NCI-H510A (cell line): ENCODE data around the gene UBR4.
"Not testable (repeated sequence)": the region's sequence is repeated elsewhere in the genome, so short reads cannot be mapped to it uniquely, and the experiment has no call there.

ENCODE experiments used
- DNase-seq: peaks from one replicate; lab custom pipeline; 2025; lab: John Stamatoyannopoulos, UW

The UBR4 gene

DNA sequence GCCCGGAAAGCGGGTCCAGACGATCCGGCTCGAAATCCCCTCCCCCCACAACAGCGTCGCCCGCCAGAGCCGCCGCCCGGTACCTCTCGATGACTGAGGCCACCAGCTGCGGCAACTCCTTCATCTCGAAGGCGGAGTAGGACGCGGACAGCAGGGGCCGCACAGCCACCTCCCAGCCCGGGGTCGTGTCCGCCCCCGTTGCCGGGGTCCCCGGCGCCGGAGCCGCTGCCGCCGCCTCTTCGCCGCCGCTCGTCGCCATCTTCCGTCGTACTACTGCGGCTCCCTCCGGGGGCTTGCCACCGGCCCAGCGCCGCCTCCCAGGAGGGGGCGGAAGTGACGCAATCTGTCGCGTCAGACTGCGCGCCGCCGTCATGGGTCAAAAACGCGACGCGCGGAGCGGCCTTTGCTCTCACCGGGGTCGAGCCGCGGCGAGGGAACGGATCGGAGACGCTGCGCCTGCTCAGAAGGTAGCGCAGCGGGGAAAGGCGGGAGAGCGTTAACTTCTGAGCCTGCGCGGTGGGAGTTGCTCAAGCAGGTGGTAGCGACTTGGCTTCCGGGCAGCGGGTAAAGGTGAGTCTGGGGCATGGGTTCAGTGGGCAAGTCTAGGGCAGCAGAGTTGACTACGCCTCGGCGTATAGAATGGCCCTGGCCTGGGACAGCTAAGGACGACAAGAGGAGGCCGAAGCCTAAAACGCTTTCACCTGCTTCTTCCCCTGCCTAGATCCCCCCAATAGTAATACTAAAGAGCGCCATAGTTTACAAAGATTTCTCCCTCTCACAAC, at the start of gene UBR4:
Gene UBR4, minus strand, starts transcription at position 277 of the 782 bp plus-strand sequence. Its CDS starts 18 bp downstream, at position 259.
- peak; percentile 96 for DNase-seq

- DNase-seq = no peak
Observed at GRCh38 chr1:19258353-19258752, 48.3 kb upstream of the UBR4 start.

- DNase-seq = no peak
Observed at GRCh38 chr1:19257178-19257914, 47.3 kb upstream of the UBR4 start.

DNA sequence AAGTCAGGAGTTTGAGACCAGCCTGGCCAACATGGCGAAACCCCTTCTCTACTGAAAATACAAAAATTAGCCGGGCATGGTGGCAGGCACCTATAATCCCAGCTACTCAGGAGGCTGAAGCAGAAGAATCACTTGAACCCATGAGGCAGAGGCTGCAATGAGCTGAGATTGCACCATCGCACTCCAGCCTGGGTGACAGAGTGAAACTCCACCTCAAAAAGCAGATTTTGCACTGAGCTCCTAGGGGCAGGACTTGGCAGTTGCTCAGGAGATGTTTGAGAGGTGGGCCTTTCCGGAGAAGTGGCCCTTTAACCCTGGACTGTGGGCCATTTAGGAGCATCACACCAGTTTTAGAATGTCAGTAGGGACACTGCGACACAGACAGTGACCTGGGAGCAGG, 46.2 kb upstream of the UBR4 start:
- not testable (repeated sequence) for DNase-seq

DNA sequence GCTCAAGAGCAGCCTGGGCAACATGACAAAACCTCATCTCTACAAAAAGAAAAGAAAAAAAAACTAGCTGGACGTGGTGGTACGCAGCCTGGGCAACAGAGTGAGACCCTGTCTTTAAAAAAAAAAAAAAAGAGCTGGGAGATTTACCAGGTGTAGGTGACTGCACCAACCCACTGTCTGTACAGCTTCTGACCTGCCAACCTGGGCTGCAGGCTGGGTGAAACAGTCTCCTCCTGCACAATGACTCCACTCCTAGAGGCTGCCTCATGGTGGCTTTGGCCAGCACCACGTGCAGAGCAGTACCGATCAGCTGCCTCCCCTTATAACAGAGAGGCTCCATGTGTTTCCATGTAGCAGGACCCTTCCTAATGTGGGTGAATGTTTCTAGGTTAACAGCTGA, 45.2 kb upstream of the UBR4 start:
- DNase-seq = no peak

GRCh38 chr1:19254416-19254815, 44.4 kb upstream of the UBR4 start:
- DNase-seq = no peak

DNA sequence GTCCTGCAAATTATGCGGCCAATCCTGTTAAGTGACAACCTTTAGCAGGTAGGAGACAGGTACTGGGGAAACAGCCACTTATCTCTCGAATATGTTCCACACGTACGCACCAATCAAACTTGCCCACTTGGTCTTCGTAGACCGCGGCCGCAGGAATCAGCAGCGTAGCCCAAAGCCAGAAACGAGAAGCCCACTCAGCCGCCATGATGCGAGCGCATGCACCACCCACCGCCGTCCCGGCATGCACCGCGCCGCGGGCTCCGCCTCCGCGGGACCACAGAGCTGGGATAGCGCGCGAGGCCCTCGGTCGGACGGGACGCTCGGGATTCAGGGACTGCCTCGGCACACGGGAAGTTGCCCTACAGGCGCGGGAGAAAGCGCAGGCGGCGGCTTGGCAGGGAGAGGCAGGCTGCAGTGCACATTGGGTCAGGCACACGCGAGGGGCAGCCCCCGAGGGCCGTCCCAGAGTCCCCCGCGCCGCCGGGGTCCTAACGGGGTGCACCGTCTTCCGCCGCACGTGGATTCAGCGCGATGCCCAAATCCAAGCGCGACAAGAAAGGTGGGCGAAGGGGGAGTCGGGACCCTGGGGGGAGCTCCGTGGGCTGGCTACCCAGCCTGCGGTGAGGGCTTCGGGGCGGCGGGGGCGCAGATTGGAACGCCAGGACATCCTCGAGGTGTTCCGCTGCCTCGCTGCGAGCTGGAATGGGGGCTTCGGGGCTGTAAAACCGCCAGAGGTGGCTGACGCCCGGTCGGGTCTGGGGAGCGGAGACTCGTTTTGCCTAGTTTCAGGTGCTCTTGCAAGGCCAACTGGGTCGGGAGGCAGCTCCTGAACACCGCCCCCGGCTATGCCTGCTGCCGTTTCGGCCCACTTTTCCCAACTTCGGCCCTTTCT, 41.5 kb upstream of the UBR4 start, which contains the start of the genes EMC1 and MRTO4:
Gene EMC1, minus strand, starts transcription at position 220 of the 892 bp plus-strand sequence. Its CDS starts 15 bp downstream, at position 205.
Gene MRTO4, plus strand, starts transcription at position 501 of the 892 bp plus-strand sequence. Its CDS starts 31 bp downstream, at position 532.
- DNase-seq = peak; percentile 75

DNA sequence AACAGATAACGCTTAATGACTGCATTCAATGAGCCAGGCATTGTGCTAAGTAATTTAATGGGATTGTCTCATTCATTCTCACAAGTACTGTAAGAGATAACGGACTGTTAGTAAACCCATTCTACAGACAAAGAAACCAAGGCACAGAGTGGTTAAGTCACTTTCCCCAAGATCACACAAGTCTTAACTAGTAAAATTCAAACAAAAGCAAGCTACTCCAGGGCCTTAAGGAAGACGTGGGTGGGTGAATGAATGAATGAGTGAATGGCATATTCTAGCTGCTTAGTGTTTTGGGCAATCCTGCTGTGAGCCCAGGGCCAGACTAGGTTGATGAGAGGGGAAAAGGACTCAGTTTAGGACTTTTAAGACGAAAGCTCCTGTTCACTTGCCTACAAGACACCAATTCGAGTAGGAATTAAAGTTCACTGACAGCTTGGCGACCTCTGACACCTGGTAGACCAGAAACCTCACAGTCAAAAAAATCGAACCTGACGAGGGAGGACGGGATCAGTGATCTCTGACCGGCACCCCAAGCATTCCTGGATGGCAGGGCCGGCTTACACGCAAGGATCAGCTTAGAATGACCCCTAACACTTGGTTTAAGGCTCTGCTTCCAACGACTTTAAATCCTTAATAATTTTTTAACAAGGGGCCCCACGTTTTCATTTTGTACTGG, 40.7 kb upstream of the UBR4 start:
- DNase-seq = no peak

- DNase-seq = no peak
Observed at GRCh38 chr1:19240673-19241538, 30.8 kb upstream of the UBR4 start.

- DNase-seq = no peak
Observed at GRCh38 chr1:19239876-19240275, 29.8 kb upstream of the UBR4 start.

GRCh38 chr1:19234224-19234623, 24.2 kb upstream of the UBR4 start:
- no peak for DNase-seq

DNA sequence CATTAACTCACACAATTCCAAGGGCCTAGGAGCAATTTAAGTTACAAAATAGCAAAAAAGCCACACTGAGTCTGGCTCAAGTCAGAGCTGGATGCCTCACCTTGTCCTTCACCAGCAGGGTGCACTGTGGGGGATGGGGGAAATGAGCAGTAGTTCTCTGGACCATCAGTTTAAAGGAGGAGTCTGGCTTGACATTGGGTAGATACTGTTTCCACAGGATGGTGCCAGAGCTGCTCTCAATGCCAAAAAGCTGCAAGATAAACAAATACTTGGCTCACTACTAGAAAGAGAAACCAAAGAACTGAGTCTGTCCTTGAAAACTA, 22.4 kb upstream of the UBR4 start:
- no peak for DNase-seq

DNA sequence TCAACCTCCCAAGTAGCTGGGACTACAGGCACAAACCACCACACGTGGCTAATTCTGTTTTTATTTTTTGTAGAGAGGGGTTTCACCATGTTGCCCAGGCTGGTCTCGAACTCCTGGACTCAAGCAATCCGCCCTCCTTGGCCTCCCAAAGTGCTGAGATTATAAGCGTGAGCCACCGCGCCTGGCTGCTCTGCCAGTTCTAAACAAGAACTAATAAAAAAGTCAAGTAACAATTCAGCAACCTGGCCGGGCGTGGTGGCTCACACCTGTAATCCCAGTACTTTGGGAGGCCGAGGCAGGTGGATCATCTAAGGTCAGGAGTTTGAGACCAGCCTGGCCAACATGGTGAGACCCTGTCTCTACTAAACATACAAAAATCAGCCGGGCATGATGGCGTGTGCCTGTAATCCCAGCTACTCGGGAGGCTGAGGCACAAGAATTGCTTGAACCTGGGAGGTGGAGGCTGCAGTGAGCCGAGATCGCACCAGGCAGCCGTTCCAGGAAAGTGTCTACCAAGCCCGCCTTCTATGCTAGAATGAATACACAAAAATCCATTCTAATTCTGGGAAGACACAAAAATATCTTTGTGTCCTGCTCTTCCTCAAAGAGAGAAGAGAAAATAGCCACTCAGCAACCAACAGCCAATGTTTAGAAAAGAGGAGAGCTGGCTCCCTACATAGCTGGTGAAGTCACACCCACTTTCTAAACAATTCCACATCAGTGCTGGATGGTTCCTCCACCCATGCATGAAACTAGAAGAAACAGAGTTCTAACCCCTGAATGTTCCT, 21.9 kb upstream of the UBR4 start:
- not testable (repeated sequence) for DNase-seq

DNA sequence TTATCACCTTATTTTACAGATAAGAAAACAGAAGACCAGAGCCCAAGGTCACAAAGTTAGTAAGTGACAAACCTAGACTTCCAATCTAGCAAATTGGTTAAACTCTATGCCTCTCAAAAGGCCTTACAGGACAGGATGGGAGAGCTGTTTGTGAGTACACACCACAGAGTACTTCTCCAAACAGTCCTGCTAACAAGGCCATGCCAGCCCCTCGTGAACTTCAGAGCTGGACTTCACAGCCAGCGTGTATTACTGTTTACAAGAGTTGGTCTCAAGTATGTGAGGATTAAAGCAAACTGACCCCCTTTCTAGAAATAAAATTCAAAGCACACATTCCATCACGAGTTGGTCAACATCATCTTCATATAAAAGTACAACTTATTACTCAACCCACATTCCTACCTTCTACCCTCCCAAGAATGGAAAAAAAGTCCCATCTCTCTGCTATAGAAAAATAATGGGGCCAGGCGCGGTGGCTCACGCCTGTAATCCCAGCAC, 19.8 kb upstream of the UBR4 start:
- no peak for DNase-seq

DNA sequence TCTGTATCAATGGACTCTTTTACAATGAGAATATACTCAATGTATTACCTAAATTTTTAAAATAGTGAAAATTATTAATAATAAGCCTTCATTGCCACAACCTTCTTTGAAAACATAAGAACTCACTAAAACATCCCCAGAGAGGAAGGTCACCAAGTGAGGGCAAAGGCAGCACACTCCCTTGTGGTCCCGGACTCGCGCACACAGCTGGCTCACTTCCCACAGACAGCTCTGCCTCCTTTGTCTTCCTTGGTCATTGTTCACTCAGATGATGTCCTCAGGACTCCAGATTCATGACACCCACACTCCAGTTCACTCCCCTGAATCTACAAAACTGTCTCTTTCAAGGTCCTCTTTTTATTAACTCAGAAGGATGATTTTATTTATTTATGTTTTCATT, 19.2 kb upstream of the UBR4 start:
- DNase-seq = no peak

GRCh38 chr1:19222979-19223824, 13.1 kb upstream of the UBR4 start:
- no peak for DNase-seq

DNA sequence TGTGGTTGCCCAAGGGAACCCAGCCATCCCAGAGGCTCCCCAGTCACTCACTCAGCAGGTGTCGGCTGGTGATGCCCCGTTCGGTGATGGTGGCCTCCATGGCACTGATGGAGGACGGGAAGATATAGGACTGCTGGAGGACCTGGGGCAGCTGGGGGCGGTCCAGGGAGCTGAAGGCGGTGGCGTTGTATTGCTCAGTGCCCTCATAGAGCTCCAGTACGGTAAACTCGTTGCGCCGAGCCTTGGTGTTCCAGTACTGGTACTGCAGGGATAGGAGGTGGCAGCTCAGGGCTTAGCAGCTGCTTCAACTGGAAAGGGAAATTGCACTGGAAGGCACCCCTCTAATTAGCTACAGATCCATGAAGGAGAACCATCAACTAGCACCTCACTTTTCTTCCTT, 12.5 kb upstream of the UBR4 start:
- no peak for DNase-seq

DNA sequence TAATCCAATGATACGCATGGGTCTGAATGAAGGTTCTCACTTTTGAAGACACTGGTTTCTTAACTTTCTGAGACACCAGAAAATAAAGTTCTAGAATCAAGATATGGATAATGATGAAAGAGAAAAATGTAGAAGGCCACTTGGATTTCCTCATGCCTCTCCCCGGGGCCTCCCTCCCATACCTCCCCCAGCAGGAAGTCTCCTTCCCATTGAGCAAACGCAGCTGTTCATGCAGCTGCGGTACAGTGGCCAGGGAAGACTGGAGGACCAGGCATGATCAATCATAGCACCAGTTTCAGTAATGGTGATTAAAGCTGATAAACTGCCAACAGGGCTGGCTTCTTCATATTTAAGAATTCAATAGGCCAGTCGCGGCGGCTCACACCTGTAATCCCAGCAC, 10.9 kb upstream of the UBR4 start:
- DNase-seq = no peak
